SK-N-SH treated with all-trans-retinoic acid at 6 μM for 48 hours (cell line): ENCODE results near the gene C1QL1.
"Not testable (repeated sequence)": the region's sequence is repeated elsewhere in the genome, so short reads cannot be mapped to it uniquely, and the experiment has no call there.

Experiments used
- ATAC-seq: fragments of 200-7000 bp; cut with Tn5 transposase; 3 replicates; pipeline ENCODE4 v1.9.1; 2020; ENCODE audit warnings: mild to moderate bottlenecking, moderate library complexity
- ARNTL ChIP-seq: fragments of 450-650 bp; formaldehyde crosslinking; IDR thresholded peaks from 2 replicates; pipeline ENCODE4 v1.5.0; 2020; ENCODE audit warnings: low read depth, mild to moderate bottlenecking, moderate library complexity, borderline replicate concordance
- BACH2 ChIP-seq: fragments of 250-450 bp; sonication (Bioruptor Pico); IDR thresholded peaks from 2 replicates; pipeline ENCODE4 v1.9.0; 2021; ENCODE audit warnings: mild to moderate bottlenecking, borderline replicate concordance
- CREB5 ChIP-seq: fragments of 250-450 bp; sonication (Bioruptor Pico); IDR thresholded peaks from 2 replicates; pipeline ENCODE4 v1.5.1; 2020; ENCODE audit warnings: low read depth, mild to moderate bottlenecking, moderate library complexity
- CSDC2 ChIP-seq: fragments of 250-450 bp; sonication (Bioruptor Pico); IDR thresholded peaks from 2 replicates; pipeline ENCODE4 v1.5.0; 2020; ENCODE audit warnings: mild to moderate bottlenecking, moderate library complexity
- ESRRG ChIP-seq: fragments of 250-450 bp; sonication (Bioruptor Pico); IDR thresholded peaks from 2 replicates; pipeline ENCODE4 v1.6.1; 2021; ENCODE audit warnings: mild to moderate bottlenecking
- GLIS3 ChIP-seq: fragments of 250-450 bp; sonication (Bioruptor Pico); IDR thresholded peaks from 2 replicates; pipeline ENCODE4 v1.5.0; 2020; ENCODE audit warnings: mild to moderate bottlenecking, moderate library complexity
- ISL1 ChIP-seq: fragments of 250-450 bp; sonication (Bioruptor Pico); IDR thresholded peaks from 2 replicates; pipeline ENCODE4 v2.1.2; 2022; ENCODE audit warnings: mild to moderate bottlenecking, moderate library complexity
- OSR1 ChIP-seq: fragments of 250-450 bp; sonication (Bioruptor Pico); IDR thresholded peaks from 2 replicates; pipeline ENCODE4 v1.8.0; 2022; ENCODE audit warnings: moderate library complexity, mild to moderate bottlenecking, inconsistent platforms
- PPARA ChIP-seq: fragments of 250-450 bp; sonication (Bioruptor Pico); IDR thresholded peaks from 2 replicates; pipeline ENCODE4 v1.5.0; 2020; ENCODE audit warnings: mild to moderate bottlenecking, borderline replicate concordance
- RARB ChIP-seq: fragments of 250-450 bp; sonication (Bioruptor Pico); IDR thresholded peaks from 2 replicates; pipeline ENCODE4 v1.8.0; 2021; ENCODE audit warnings: mild to moderate bottlenecking, moderate library complexity
- TCF4 ChIP-seq: fragments of 250-450 bp; sonication (Bioruptor Pico); IDR thresholded peaks from 2 replicates; pipeline ENCODE4 v1.8.0; 2021; ENCODE audit warnings: mild to moderate bottlenecking, moderate library complexity, borderline replicate concordance
- TOX ChIP-seq: fragments of 250-450 bp; sonication (Bioruptor Pico); IDR thresholded peaks from 2 replicates; pipeline ENCODE4 v1.8.0; 2021; ENCODE audit warnings: mild to moderate bottlenecking, moderate library complexity, borderline replicate concordance
- TSHZ2 ChIP-seq: fragments of 250-450 bp; sonication (Bioruptor Pico); IDR thresholded peaks from 2 replicates; pipeline ENCODE4 v1.5.0; 2020; ENCODE audit warnings: mild to moderate bottlenecking, moderate library complexity
- ZC3H10 ChIP-seq: fragments of 250-450 bp; sonication (Bioruptor Pico); IDR thresholded peaks from 2 replicates; pipeline ENCODE4 v1.5.1; 2021; ENCODE audit warnings: mild to moderate bottlenecking, moderate library complexity
- ZFP3 ChIP-seq: fragments of 250-450 bp; sonication (Bioruptor Pico); IDR thresholded peaks from 2 replicates; pipeline ENCODE4 v1.5.0; 2020; ENCODE audit warnings: mild to moderate bottlenecking, moderate library complexity
- ZFP30 ChIP-seq: fragments of 450-650 bp; formaldehyde crosslinking; IDR thresholded peaks from 2 replicates; pipeline ENCODE4 v1.5.0; 2022; ENCODE audit warnings: mild to moderate bottlenecking, moderate library complexity
- ZNF565 ChIP-seq: fragments of 450-650 bp; formaldehyde crosslinking; conservative IDR thresholded peaks from 2 replicates; pipeline ENCODE4 v1.5.0; 2020; ENCODE audit warnings: low read depth, mild to moderate bottlenecking, moderate library complexity
- ZNF8 ChIP-seq: fragments of 450-650 bp; formaldehyde crosslinking; IDR thresholded peaks from 2 replicates; pipeline ENCODE4 v1.5.0; 2020; ENCODE audit warnings: mild to moderate bottlenecking, moderate library complexity
- TF ChIP-seq, protein P1 (sequence below): fragments of 250-450 bp; sonication (Bioruptor Pico); IDR thresholded peaks from 2 replicates; pipeline ENCODE4 v1.8.0; 2020; ENCODE audit warnings: mild to moderate bottlenecking, moderate library complexity, borderline replicate concordance
- TF ChIP-seq, protein P2 (sequence below): fragments of 250-450 bp; sonication (Bioruptor Pico); IDR thresholded peaks from 2 replicates; pipeline ENCODE4 v1.8.0; 2021; ENCODE audit warnings: low read depth, mild to moderate bottlenecking, moderate library complexity, borderline replicate concordance

C1QL1 gene

DNA sequence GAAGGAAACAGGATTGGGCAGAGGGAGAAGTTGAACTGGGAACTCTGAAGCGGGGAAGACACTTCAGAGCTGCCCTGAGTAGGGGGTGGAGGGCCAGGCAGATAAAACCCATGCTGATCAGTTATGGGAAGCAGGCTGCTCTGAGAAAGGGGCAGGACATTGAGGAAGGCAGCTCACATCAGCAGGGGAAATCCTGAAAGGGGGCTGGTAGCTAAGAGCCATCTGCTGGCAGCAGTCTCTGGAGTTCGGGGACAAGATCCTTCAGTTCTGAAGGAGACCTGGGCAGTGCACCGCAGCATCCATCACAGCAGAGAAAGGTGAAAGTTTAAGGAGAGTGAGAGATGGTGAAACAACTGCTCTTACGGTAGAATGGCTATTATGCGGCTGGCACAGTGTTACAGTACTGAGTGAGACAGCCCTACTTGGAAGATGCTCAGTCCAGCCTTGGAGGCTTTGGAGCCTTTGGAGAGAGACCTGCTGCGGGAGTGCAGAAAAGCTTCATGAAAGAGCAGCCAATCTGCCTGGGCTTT, 15.1 kb downstream of the C1QL1 start (continued):
- no peak for TF ChIP-seq TCF4
- TF ChIP-seq ZNF565 (CRISPR knock-in tag), result no peak
- TF ChIP-seq CSDC2 (CRISPR knock-in tag), result no peak
- no peak for TF ChIP-seq ESRRG
- no peak for TF ChIP-seq ISL1 (CRISPR knock-in tag)
- no peak for TF ChIP-seq RARB
- TF ChIP-seq OSR1 (CRISPR knock-in tag), result no peak
- no peak for TF ChIP-seq TOX (CRISPR knock-in tag)
- TF ChIP-seq BACH2, result no peak

DNA sequence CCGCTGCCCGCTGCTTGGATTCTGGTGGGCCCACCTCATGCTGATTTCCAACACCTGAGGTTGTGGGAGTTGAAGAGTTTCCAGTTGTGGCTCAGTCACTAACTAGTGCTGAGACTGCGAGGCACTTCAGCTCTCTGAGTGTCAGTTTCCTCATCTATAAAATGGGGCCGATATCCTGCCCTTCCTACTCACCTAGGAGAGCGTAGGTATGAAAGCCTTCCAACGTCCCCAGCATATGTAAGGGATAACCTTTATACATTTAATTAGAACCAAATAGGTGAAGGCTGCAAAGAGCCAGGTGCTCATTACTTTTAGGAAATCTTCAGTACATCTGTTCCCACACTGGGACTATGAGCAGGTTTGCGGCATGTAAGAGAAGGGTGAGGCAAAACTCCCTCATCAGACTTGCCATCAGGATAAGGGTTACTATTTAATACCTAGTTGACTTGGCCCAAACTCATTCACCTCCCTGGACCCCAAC, 19.7 kb downstream of the C1QL1 start:
- ATAC-seq, result no peak
- TF ChIP-seq ARNTL (CRISPR knock-in tag) (no peak), TCF4 (no peak), TOX (CRISPR knock-in tag) (no peak), ZNF8 (CRISPR knock-in tag) (no peak), ZC3H10 (CRISPR knock-in tag) (no peak), BACH2 (no peak), GLIS3 (no peak), CREB5 (no peak), RARB (no peak), ZFP3 (CRISPR knock-in tag) (no peak)
- TF ChIP-seq, protein P1, sequence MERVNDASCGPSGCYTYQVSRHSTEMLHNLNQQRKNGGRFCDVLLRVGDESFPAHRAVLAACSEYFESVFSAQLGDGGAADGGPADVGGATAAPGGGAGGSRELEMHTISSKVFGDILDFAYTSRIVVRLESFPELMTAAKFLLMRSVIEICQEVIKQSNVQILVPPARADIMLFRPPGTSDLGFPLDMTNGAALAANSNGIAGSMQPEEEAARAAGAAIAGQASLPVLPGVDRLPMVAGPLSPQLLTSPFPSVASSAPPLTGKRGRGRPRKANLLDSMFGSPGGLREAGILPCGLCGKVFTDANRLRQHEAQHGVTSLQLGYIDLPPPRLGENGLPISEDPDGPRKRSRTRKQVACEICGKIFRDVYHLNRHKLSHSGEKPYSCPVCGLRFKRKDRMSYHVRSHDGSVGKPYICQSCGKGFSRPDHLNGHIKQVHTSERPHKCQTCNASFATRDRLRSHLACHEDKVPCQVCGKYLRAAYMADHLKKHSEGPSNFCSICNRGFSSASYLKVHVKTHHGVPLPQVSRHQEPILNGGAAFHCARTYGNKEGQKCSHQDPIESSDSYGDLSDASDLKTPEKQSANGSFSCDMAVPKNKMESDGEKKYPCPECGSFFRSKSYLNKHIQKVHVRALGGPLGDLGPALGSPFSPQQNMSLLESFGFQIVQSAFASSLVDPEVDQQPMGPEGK (CRISPR knock-in tag), result no peak
- TF ChIP-seq, all 23 proteins: peak for 0

DNA sequence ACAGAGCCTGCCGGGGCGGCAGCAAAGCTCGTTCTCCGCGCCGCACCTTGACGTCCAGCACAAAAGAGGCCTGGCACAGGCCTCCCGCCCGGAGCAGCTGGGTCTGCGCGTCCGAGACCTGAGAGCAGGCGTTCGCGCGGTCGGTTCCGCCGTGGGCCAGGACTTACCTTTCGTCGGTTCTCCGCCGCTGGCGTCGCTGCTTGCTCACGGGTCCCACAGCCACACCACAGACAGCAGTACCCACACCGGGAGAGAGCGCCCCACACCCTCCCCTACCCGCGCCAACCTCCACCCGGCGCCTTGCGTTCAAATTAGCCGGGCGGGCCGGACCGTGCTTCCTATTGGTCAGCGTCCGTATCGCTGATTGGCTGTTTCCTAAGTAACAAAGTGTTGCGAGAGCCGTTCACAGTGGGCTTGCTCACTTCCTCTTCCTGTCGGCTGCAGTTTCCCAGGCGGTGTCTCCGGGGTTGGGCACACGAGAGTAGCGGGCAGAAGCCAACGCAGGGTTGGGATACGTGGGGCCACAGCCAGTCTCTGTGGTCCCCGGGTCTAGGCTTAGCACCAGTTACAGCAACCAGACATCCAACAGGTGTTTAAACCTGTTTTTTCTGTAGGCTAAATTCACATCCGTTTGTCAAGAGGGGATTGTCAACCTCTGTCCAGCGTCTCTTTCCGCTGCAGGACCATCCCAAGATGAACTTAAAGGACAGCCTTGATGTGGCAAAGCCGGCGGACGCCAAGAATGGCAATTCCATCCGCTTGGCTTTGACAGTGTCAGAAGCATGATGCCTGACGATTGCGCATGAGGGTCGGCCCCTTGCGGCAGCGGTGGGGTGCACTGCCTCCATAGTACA, 20.4 kb downstream of the C1QL1 start, which contains the start of gene KIF18B:
TSS of gene KIF18B (minus strand) at position 313 of the 854 bp plus-strand sequence. CDS start 11,429 bp downstream, outside the sequence.
- peak; percentile 98 for ATAC-seq
- TF ChIP-seq PPARA (CRISPR knock-in tag), result no peak
- TF ChIP-seq TSHZ2 (CRISPR knock-in tag), result 0 out of 2 replicates have a peak, but pooled peaks have one; percentile 17
- TF ChIP-seq, all 23 proteins: peak for 1

GRCh38 chr17:44945652-44946051, 22.5 kb downstream of the C1QL1 start:
- not testable (repeated sequence) for ATAC-seq

GRCh38 chr17:44942456-44942855, 25.6 kb downstream of the C1QL1 start:
- no peak for ATAC-seq
- no peak for TF ChIP-seq OSR1 (CRISPR knock-in tag)
- TF ChIP-seq BACH2, result no peak
- no peak for TF ChIP-seq ZFP30 (CRISPR knock-in tag)
- TF ChIP-seq, protein P1 (CRISPR knock-in tag), result no peak
- TF ChIP-seq CSDC2 (CRISPR knock-in tag), result no peak
- no peak for TF ChIP-seq RARB
- TF ChIP-seq TSHZ2 (CRISPR knock-in tag), result no peak
- TF ChIP-seq ZC3H10 (CRISPR knock-in tag), result no peak
- TF ChIP-seq ZFP3 (CRISPR knock-in tag), result no peak
- TF ChIP-seq, protein P2, sequence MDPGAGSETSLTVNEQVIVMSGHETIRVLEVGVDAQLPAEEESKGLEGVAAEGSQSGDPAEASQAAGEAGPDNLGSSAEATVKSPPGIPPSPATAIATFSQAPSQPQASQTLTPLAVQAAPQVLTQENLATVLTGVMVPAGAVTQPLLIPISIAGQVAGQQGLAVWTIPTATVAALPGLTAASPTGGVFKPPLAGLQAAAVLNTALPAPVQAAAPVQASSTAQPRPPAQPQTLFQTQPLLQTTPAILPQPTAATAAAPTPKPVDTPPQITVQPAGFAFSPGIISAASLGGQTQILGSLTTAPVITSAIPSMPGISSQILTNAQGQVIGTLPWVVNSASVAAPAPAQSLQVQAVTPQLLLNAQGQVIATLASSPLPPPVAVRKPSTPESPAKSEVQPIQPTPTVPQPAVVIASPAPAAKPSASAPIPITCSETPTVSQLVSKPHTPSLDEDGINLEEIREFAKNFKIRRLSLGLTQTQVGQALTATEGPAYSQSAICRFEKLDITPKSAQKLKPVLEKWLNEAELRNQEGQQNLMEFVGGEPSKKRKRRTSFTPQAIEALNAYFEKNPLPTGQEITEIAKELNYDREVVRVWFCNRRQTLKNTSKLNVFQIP (CRISPR knock-in tag), result no peak
- no peak for TF ChIP-seq ZNF565 (CRISPR knock-in tag)
- no peak for TF ChIP-seq ISL1 (CRISPR knock-in tag)
